Kidney capillary endothelial cell (primary cell): Measurements from ENCODE around the gene PHETA2.
A peak's percentile ranks its signal among the peaks of the same experiment; 100 is the strongest.
"Not testable (repeated sequence)": the region's sequence is repeated elsewhere in the genome, so short reads cannot be mapped to it uniquely, and the experiment has no call there.

Experiments used
- DNase-seq: peaks from one replicate; pipeline ENCODE4 v3.0.0-alpha.2; 2018; ENCODE audit warnings: low spot score

Gene PHETA2

DNA sequence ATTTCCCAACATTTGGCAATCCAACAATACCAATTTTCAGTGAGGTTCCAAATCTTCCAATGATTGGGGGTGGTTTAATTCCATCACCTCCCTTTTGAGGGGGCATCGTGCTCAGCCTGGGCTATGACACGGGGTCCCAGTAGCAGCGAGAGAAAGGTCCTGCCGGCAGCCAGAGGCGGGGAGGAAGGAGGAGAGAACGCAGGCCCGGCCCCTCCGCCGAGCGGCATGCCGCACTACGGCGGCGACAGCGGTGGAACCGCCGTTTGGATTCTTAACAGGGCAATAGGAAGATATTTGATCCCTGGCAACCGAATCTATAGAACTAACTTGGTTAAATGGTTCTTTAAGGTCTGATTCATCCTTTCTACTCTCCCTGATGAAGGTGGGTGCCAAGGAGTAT, 34.8 kb downstream of the PHETA2 start:
- DNase-seq: no peak

DNA sequence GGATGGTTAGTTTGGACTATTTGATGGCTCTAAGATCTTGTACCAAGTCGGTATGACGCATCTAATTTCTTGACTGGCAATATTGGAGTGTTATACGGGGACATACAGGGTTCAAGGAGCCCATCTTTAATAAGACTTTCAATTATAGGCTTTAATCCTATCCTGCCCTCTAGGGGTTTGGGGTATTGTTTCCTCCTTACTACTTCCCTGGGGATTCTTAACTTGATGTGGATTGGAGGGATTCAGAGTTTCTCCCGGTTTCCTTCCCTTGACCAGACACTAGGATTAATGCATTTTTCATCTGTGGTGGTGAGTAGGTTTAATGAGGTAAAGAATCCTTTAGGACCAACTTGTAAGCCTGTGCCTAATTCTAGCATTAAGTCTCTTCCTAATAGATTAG, 37.8 kb downstream of the PHETA2 start:
- DNase-seq: no peak

- DNase-seq: not testable (repeated sequence)
Measured at GRCh38 chr22:42112793-42113192, 38.7 kb downstream of the PHETA2 start.

GRCh38 chr22:42114721-42115120, 40.7 kb downstream of the PHETA2 start:
- peak; percentile 19 for DNase-seq

GRCh38 chr22:42115420-42115830, 41.4 kb downstream of the PHETA2 start:
- not testable (repeated sequence) for DNase-seq

DNA sequence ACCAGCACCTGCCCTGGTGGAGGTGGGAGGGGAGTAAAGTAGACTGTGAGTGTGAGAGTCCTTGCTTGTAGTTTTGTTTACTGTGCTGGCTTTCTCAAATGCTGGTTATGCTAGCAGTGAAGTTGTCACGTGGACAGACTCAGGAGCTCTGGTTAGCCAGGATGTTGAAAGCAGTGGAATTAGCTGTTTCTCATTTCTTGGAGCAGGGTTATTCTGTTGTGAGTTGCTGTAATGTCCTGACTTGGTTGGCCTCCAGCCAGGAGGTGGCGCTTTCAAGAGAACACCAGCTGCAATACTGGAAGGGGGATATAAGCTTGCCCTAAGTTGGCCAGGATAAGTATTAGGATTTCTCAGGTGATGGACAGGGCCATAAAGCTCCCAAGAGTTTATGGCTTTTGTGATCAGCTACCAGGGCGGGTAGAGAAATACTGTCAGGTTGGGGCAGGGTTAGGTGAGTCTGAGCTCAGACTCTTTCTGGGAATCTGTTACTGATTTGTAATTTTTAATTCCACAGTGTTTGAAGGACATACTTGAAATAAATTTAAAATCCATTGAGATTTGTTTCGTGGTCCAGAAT, 42.9 kb downstream of the PHETA2 start:
- DNase-seq: no peak

DNA sequence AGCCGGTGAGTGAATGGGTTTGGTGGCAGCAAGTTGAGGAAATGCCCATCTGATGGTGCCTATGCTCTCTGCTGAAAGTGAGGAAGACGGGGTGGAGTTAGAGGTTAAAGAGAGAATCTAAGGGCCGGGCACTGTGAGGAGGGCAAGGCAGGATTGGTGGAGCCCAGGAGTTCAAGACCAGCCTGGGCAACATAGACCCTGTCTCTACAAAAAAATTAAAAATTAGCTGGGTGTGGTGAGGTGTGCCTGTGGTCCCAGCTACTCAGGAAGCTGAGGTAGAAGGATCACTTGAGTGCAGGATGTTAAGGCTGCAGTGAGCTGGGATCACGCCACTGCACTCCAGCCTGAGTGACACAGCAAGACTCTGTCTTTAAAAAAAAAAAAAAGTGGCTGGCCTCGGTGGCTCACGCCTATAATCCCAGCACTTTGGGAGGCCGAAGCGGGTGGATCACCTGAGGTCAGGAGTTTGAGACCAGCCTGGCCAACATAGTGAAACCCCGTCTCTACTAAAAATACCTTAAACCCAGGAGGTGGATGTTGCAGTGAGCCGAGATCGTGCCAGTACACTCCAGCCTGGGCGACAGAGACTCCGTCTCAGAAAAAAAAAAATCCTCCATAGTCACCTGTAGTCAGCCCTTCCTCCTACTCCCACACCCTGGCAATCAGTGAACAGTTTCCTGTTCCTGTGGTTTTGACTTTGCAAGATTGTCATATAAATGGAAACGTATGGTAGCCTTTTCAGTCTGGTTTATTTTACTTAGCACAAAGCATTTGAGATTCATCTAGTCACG, 46.4 kb downstream of the PHETA2 start:
- not testable (repeated sequence) for DNase-seq

- not testable (repeated sequence) for DNase-seq
Measured at GRCh38 chr22:42123529-42123928, 49.5 kb downstream of the PHETA2 start.

GRCh38 chr22:42127606-42128005, 53.6 kb downstream of the PHETA2 start:
- DNase-seq: no peak

GRCh38 chr22:42128007-42128406, 54.0 kb downstream of the PHETA2 start:
- DNase-seq: not testable (repeated sequence)
